Measurements from ENCODE around the gene EEF1E1.
A peak's percentile ranks its signal among the peaks of the same experiment; 100 is the strongest.

EEF1E1 gene

GRCh38 chr6:8057793-8058192 lies 44.6 kb downstream of the EEF1E1 start:
- WGBS, 2 donors (ENCODE audit: extremely low coverage in 2 of 2, insufficient read length in 2 of 2, insufficient replicate concordance in 1 of 2) = no CpG with 5 or more reads among the region's 3 CpGs
- H3K23ac ChIP-seq (ENCODE audit: low read depth, low read length, poor library complexity) = no peak overlapping the region
- no peak overlapping the region for H2AFZ ChIP-seq (ENCODE audit: low read length)
- no peak overlapping the region for H2BK5ac ChIP-seq (ENCODE audit: low read length)
- no peak overlapping the region for H3K4me2 ChIP-seq (ENCODE audit: insufficient read depth, low read length, poor library complexity, severe bottlenecking)
- no peak overlapping the region for H3K9ac ChIP-seq (ENCODE audit: low read depth, low read length, poor library complexity)
- no peak overlapping the region for H2AK5ac ChIP-seq (ENCODE audit: low read depth, low read length)
- no peaks in the 10 kb centered on the region for H3K9me3 ChIP-seq (replicated peaks in 1 of 2; ENCODE audit: control insufficient read depth in 2 of 2, insufficient read depth in 1 of 2, low read depth in 1 of 2, low read length in 2 of 2)
- H2BK120ac ChIP-seq (ENCODE audit: low read depth, low read length) = no peak overlapping the region
- no peak for DNase-seq (ENCODE audit: low spot score)
- H3K14ac ChIP-seq (ENCODE audit: low read length) = no peak overlapping the region
- no peak overlapping the region for H2BK12ac ChIP-seq (ENCODE audit: low read length)
- H3K4me1 ChIP-seq (ENCODE audit: control insufficient read depth in 2 of 2, insufficient read depth in 1 of 2, low read depth in 1 of 2, low read length in 2 of 2) = peaks cover 0 to 2% of the 10 kb centered on the region in 2 donors
- H2BK15ac ChIP-seq (ENCODE audit: low read length) = no peak overlapping the region
- H3K4me3 ChIP-seq (ENCODE audit: low read length in 2 of 2) = no peak overlapping the region
- H4K91ac ChIP-seq (ENCODE audit: low read depth, low read length, poor library complexity) = no peak overlapping the region
- H4K8ac ChIP-seq (ENCODE audit: low read depth, low read length) = no peak overlapping the region
- H3K36me3 ChIP-seq (replicated peaks in 1 of 2; ENCODE audit: control insufficient read depth in 2 of 2, insufficient read depth in 2 of 2, low read length in 2 of 2) = peaks cover 8 to 82% of the 10 kb centered on the region in 2 donors
- H3K27ac ChIP-seq (replicated peaks; ENCODE audit: low read length) = no peak overlapping the region
- H3K4ac ChIP-seq (ENCODE audit: low read length) = no peak overlapping the region
- no peaks in the 10 kb centered on the region for H3K27me3 ChIP-seq (ENCODE audit: control insufficient read depth in 3 of 3, insufficient read depth in 3 of 3, low read depth in 1 of 3, low read length in 3 of 3)
- H3K18ac ChIP-seq (ENCODE audit: low read length) = no peak overlapping the region
- H3K79me1 ChIP-seq (ENCODE audit: low read depth, low read length) = no peaks in the 10 kb centered on the region

DNA sequence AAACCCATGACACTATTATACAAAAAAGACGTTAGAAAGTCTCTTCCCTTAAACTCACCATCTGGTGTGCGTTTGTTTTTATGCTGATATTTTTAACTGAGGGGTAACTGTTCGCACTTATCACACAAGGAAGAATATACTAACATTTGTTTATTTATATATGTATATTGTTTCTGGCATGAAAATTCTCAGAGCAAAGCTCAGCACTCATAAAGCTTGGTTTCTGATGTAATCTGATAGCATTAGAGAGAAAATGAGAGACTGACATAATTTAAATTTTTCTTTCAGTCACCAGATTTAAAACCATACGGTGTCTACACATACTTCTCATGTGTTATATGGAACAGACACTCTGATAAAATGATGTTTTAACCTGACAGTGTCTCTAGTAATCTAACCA lies 45.1 kb downstream of the EEF1E1 start:
- no peak overlapping the region for H3K9ac ChIP-seq (ENCODE audit: low read depth, low read length, poor library complexity)
- no peak overlapping the region for H2AFZ ChIP-seq (ENCODE audit: low read length)
- H2BK12ac ChIP-seq (ENCODE audit: low read length) = no peak overlapping the region
- no peaks in the 10 kb centered on the region for H3K27me3 ChIP-seq (ENCODE audit: control insufficient read depth in 3 of 3, insufficient read depth in 3 of 3, low read depth in 1 of 3, low read length in 3 of 3)
- H3K4ac ChIP-seq (ENCODE audit: low read length) = no peak overlapping the region
- no peak overlapping the region for H4K91ac ChIP-seq (ENCODE audit: low read depth, low read length, poor library complexity)
- H3K18ac ChIP-seq (ENCODE audit: low read length) = no peak overlapping the region
- H3K4me1 ChIP-seq (ENCODE audit: control insufficient read depth in 2 of 2, insufficient read depth in 1 of 2, low read depth in 1 of 2, low read length in 2 of 2) = peaks cover 0 to 2% of the 10 kb centered on the region in 2 donors
- no peak overlapping the region for H3K4me3 ChIP-seq (ENCODE audit: low read length in 2 of 2)
- no peak overlapping the region for H2BK5ac ChIP-seq (ENCODE audit: low read length)
- H3K79me1 ChIP-seq (ENCODE audit: low read depth, low read length) = no peaks in the 10 kb centered on the region
- WGBS, 2 donors (ENCODE audit: extremely low coverage in 2 of 2, insufficient read length in 2 of 2, insufficient replicate concordance in 1 of 2) = no CpG with 5 or more reads among the region's 4 CpGs
- no peak overlapping the region for H3K14ac ChIP-seq (ENCODE audit: low read length)
- H3K23ac ChIP-seq (ENCODE audit: low read depth, low read length, poor library complexity) = no peak overlapping the region
- no peak for DNase-seq (ENCODE audit: low spot score)
- H3K4me2 ChIP-seq (ENCODE audit: insufficient read depth, low read length, poor library complexity, severe bottlenecking) = no peak overlapping the region
- no peak overlapping the region for H2AK5ac ChIP-seq (ENCODE audit: low read depth, low read length)
- H3K9me3 ChIP-seq (replicated peaks in 1 of 2; ENCODE audit: control insufficient read depth in 2 of 2, insufficient read depth in 1 of 2, low read depth in 1 of 2, low read length in 2 of 2) = no peaks in the 10 kb centered on the region
- no peak overlapping the region for H3K27ac ChIP-seq (replicated peaks; ENCODE audit: low read length)
- no peak overlapping the region for H2BK15ac ChIP-seq (ENCODE audit: low read length)
- H3K36me3 ChIP-seq (replicated peaks in 1 of 2; ENCODE audit: control insufficient read depth in 2 of 2, insufficient read depth in 2 of 2, low read length in 2 of 2) = peaks cover 8 to 77% of the 10 kb centered on the region in 2 donors
- H2BK120ac ChIP-seq (ENCODE audit: low read depth, low read length) = no peak overlapping the region
- no peak overlapping the region for H4K8ac ChIP-seq (ENCODE audit: low read depth, low read length)

- H3K14ac ChIP-seq (ENCODE audit: low read length) = no peak overlapping the region
- WGBS, 2 donors (ENCODE audit: extremely low coverage in 2 of 2, insufficient read length in 2 of 2, insufficient replicate concordance in 1 of 2) = no CpG with 5 or more reads among the region's 2 CpGs
- H4K8ac ChIP-seq (ENCODE audit: low read depth, low read length) = no peak overlapping the region
- H4K91ac ChIP-seq (ENCODE audit: low read depth, low read length, poor library complexity) = no peak overlapping the region
- no peak overlapping the region for H3K4ac ChIP-seq (ENCODE audit: low read length)
- no peak overlapping the region for H2BK12ac ChIP-seq (ENCODE audit: low read length)
- no peak overlapping the region for H3K4me3 ChIP-seq (ENCODE audit: low read length in 2 of 2)
- DNase-seq (ENCODE audit: low spot score) = no peak
- no peak overlapping the region for H2BK5ac ChIP-seq (ENCODE audit: low read length)
- peaks cover 0 to 2% of the 10 kb centered on the region in 2 donors for H3K4me1 ChIP-seq (ENCODE audit: control insufficient read depth in 2 of 2, insufficient read depth in 1 of 2, low read depth in 1 of 2, low read length in 2 of 2)
- no peak overlapping the region for H2AK5ac ChIP-seq (ENCODE audit: low read depth, low read length)
- no peak overlapping the region for H3K23ac ChIP-seq (ENCODE audit: low read depth, low read length, poor library complexity)
- no peaks in the 10 kb centered on the region for H3K27me3 ChIP-seq (ENCODE audit: control insufficient read depth in 3 of 3, insufficient read depth in 3 of 3, low read depth in 1 of 3, low read length in 3 of 3)
- no peak overlapping the region for H2BK15ac ChIP-seq (ENCODE audit: low read length)
- no peak overlapping the region for H2AFZ ChIP-seq (ENCODE audit: low read length)
- H3K27ac ChIP-seq (replicated peaks; ENCODE audit: low read length) = no peak overlapping the region
- H3K9me3 ChIP-seq (replicated peaks in 1 of 2; ENCODE audit: control insufficient read depth in 2 of 2, insufficient read depth in 1 of 2, low read depth in 1 of 2, low read length in 2 of 2) = no peaks in the 10 kb centered on the region
- H2BK120ac ChIP-seq (ENCODE audit: low read depth, low read length) = no peak overlapping the region
- H3K18ac ChIP-seq (ENCODE audit: low read length) = no peak overlapping the region
- H3K36me3 ChIP-seq (replicated peaks in 1 of 2; ENCODE audit: control insufficient read depth in 2 of 2, insufficient read depth in 2 of 2, low read length in 2 of 2) = peaks cover 5 to 64% of the 10 kb centered on the region in 2 donors
- H3K79me1 ChIP-seq (ENCODE audit: low read depth, low read length) = no peaks in the 10 kb centered on the region
- no peak overlapping the region for H3K4me2 ChIP-seq (ENCODE audit: insufficient read depth, low read length, poor library complexity, severe bottlenecking)
- H3K9ac ChIP-seq (ENCODE audit: low read depth, low read length, poor library complexity) = no peak overlapping the region
Observed at GRCh38 chr6:8054276-8054675, 48.1 kb downstream of the EEF1E1 start.

GRCh38 chr6:8047541-8048292 lies 54.6 kb downstream of the EEF1E1 start:
- Histone ChIP-seq H2AFZ (ENCODE audit: low read length) (no peak overlapping the region), H4K8ac (ENCODE audit: low read depth, low read length) (no peak overlapping the region), H3K9me3 (replicated peaks in 1 of 2; ENCODE audit: control insufficient read depth in 2 of 2, insufficient read depth in 1 of 2, low read depth in 1 of 2, low read length in 2 of 2) (peaks cover 3 to 5% of the 10 kb centered on the region in 2 donors), H2BK15ac (ENCODE audit: low read length) (no peak overlapping the region), H3K14ac (ENCODE audit: low read length) (no peak overlapping the region), H3K79me1 (ENCODE audit: low read depth, low read length) (no peaks in the 10 kb centered on the region), H2BK12ac (ENCODE audit: low read length) (no peak overlapping the region), H3K18ac (ENCODE audit: low read length) (no peak overlapping the region), H2BK5ac (ENCODE audit: low read length) (no peak overlapping the region), H3K4me2 (ENCODE audit: insufficient read depth, low read length, poor library complexity, severe bottlenecking) (no peak overlapping the region), H3K9ac (ENCODE audit: low read depth, low read length, poor library complexity) (no peak overlapping the region), H2BK120ac (ENCODE audit: low read depth, low read length) (no peak overlapping the region), H3K23ac (ENCODE audit: low read depth, low read length, poor library complexity) (no peak overlapping the region), H3K4me1 (ENCODE audit: control insufficient read depth in 2 of 2, insufficient read depth in 1 of 2, low read depth in 1 of 2, low read length in 2 of 2) (peaks cover 0 to 2% of the 10 kb centered on the region in 2 donors), H3K4ac (ENCODE audit: low read length) (no peak overlapping the region), H2AK5ac (ENCODE audit: low read depth, low read length) (no peak overlapping the region), H3K4me3 (ENCODE audit: low read length in 2 of 2) (no peak overlapping the region), H4K91ac (ENCODE audit: low read depth, low read length, poor library complexity) (no peak overlapping the region), H3K36me3 (replicated peaks in 1 of 2; ENCODE audit: control insufficient read depth in 2 of 2, insufficient read depth in 2 of 2, low read length in 2 of 2) (peaks cover 2 to 14% of the 10 kb centered on the region in 2 donors), H3K27me3 (ENCODE audit: control insufficient read depth in 3 of 3, insufficient read depth in 3 of 3, low read depth in 1 of 3, low read length in 3 of 3) (no peaks in the 10 kb centered on the region), H3K27ac (replicated peaks; ENCODE audit: low read length) (peak overlapping the region; percentile 26)
- WGBS, 2 donors (ENCODE audit: extremely low coverage in 2 of 2, insufficient read length in 2 of 2, insufficient replicate concordance in 1 of 2) = no CpG with 5 or more reads among the region's 3 CpGs
- no peak for DNase-seq (ENCODE audit: low spot score)

Measured in neuronal stem cell (in vitro differentiated cells).